T-helper 2 cell treated with Interferon-gamma antibody and Interleukin-4, amounts not matched to agents 5 μg/mL and 100 μg/mL, for 36 hours (primary cell): ENCODE results near the gene FLNC.

ENCODE experiments used
- DNase-seq: peaks from one replicate; pipeline ENCODE4 v3.0.0; 2021; ENCODE audit warnings: low spot score
- H3K27ac Mint-ChIP-seq: one replicate; pipeline ENCODE4 v1.8.0; 2021; ENCODE audit warnings: mild to moderate bottlenecking, mixed read lengths
- H3K27me3 Mint-ChIP-seq: one replicate; pipeline ENCODE4 v1.8.0; 2021; ENCODE audit warnings: low read depth, mixed read lengths
- H3K36me3 Mint-ChIP-seq: one replicate; pipeline ENCODE4 v1.8.0; 2021; ENCODE audit warnings: low read depth, mixed read lengths
- H3K4me1 Mint-ChIP-seq: one replicate; pipeline ENCODE4 v1.8.0; 2021; ENCODE audit warnings: low read depth, mixed read lengths
- H3K4me3 Mint-ChIP-seq: one replicate; pipeline ENCODE4 v1.8.0; 2022; ENCODE audit warnings: mild to moderate bottlenecking, moderate library complexity, mixed read lengths
- H3K9me3 Mint-ChIP-seq: one replicate; pipeline ENCODE4 v1.8.0; 2021; ENCODE audit warnings: mixed read lengths

FLNC gene

DNA sequence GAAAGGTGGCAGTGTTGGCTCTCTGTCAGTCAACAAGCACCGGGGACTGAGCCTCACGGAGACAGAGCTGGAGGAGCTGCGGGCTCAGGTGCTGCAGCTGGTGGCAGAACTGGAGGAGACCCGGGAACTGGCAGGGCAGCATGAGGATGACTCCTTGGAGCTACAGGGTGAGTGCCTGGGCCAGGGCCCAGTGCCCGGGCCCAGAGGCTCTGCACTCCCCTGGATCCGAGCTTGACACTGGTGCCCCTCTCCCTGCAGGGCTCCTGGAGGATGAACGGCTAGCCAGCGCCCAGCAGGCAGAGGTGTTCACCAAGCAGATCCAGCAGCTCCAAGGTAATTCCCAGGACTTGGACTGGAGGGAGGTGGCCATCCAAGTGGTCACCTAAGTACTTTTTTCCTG lies 35.8 kb upstream of the FLNC start:
- H3K36me3 Mint-ChIP-seq: no peaks in the 10 kb centered on the region
- H3K27me3 Mint-ChIP-seq: peaks cover 11% of the 10 kb centered on the region
- H3K27ac Mint-ChIP-seq: no peak overlapping the region
- no peak for DNase-seq
- no peak overlapping the region for H3K4me3 Mint-ChIP-seq
- no peaks in the 10 kb centered on the region for H3K9me3 Mint-ChIP-seq
- H3K4me1 Mint-ChIP-seq: peaks cover 6% of the 10 kb centered on the region

DNA sequence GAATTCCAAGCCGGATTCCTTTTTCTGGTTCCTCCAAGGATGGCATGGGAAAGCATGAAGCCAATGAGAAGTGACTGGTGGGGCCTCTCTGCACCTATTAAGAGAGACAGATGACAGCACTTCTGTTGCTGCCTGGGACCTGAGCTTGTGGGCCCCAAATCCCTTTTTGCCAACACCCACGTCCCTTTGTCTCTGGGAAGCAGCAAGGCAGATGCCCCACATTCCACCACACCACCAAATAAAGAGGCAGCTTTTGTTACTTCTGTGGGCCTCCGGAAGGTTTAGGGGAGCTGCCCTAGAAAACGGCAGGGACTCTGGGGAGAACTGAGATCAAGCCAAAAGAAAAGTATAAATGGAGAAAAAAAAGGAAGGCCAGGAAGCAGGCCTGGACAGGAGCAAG lies 35.1 kb upstream of the FLNC start:
- no peak overlapping the region for H3K4me3 Mint-ChIP-seq
- DNase-seq: no peak
- peaks cover 6% of the 10 kb centered on the region for H3K4me1 Mint-ChIP-seq
- no peaks in the 10 kb centered on the region for H3K9me3 Mint-ChIP-seq
- peaks cover 4% of the 10 kb centered on the region for H3K27me3 Mint-ChIP-seq
- H3K36me3 Mint-ChIP-seq: no peaks in the 10 kb centered on the region
- no peak overlapping the region for H3K27ac Mint-ChIP-seq

DNA sequence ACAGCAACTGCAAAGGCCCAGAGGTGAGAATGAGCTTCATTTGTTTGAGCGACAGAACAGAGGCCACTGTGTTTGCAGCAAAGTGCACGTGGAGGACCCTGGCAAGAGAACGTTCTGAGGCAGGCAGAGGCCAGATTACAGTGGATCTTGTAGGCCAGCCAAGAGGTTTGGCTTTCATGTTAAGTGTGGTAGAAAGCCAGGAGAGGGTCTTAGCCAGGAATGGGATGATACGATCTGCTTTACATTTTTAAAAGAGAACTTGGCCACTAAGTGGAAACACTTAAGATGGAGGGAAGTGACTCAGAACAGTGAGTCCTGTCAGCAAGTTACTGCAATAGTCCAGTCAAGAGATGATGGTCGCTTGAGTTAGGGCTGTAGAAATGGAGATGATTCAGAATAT lies 33.9 kb upstream of the FLNC start:
- Mint-ChIP-seq H3K27me3 (no peaks in the 10 kb centered on the region), H3K36me3 (no peaks in the 10 kb centered on the region), H3K9me3 (no peaks in the 10 kb centered on the region), H3K27ac (no peak overlapping the region), H3K4me3 (no peak overlapping the region), H3K4me1 (peaks cover 4% of the 10 kb centered on the region)
- no peak for DNase-seq

GRCh38 chr7:128799451-128799850 lies 30.8 kb upstream of the FLNC start:
- H3K36me3 Mint-ChIP-seq: no peaks in the 10 kb centered on the region
- H3K27ac Mint-ChIP-seq: no peak overlapping the region
- no peak for DNase-seq
- H3K9me3 Mint-ChIP-seq: no peaks in the 10 kb centered on the region
- no peaks in the 10 kb centered on the region for H3K27me3 Mint-ChIP-seq
- H3K4me1 Mint-ChIP-seq: no peaks in the 10 kb centered on the region
- H3K4me3 Mint-ChIP-seq: no peak overlapping the region

- Mint-ChIP-seq H3K27me3 (no peaks in the 10 kb centered on the region), H3K9me3 (no peaks in the 10 kb centered on the region), H3K4me1 (no peaks in the 10 kb centered on the region), H3K27ac (no peak overlapping the region), H3K4me3 (no peak overlapping the region), H3K36me3 (no peaks in the 10 kb centered on the region)
- no peak for DNase-seq
Observed at GRCh38 chr7:128800567-128800966, 29.6 kb upstream of the FLNC start.

GRCh38 chr7:128801003-128801402 lies 29.2 kb upstream of the FLNC start:
- H3K4me3 Mint-ChIP-seq: no peak overlapping the region
- no peaks in the 10 kb centered on the region for H3K36me3 Mint-ChIP-seq
- no peaks in the 10 kb centered on the region for H3K9me3 Mint-ChIP-seq
- no peaks in the 10 kb centered on the region for H3K27me3 Mint-ChIP-seq
- H3K27ac Mint-ChIP-seq: no peak overlapping the region
- no peak for DNase-seq
- H3K4me1 Mint-ChIP-seq: no peaks in the 10 kb centered on the region

- Mint-ChIP-seq H3K4me1 (no peaks in the 10 kb centered on the region), H3K4me3 (no peak overlapping the region), H3K27ac (no peak overlapping the region), H3K36me3 (no peaks in the 10 kb centered on the region), H3K27me3 (no peaks in the 10 kb centered on the region), H3K9me3 (no peaks in the 10 kb centered on the region)
- no peak for DNase-seq
Observed at GRCh38 chr7:128801667-128802418, 28.4 kb upstream of the FLNC start.

- Mint-ChIP-seq H3K4me3 (no peak overlapping the region), H3K27me3 (no peaks in the 10 kb centered on the region), H3K36me3 (no peaks in the 10 kb centered on the region), H3K4me1 (no peaks in the 10 kb centered on the region), H3K9me3 (no peaks in the 10 kb centered on the region), H3K27ac (no peak overlapping the region)
- no peak for DNase-seq
Observed at GRCh38 chr7:128804484-128804883, 25.7 kb upstream of the FLNC start.

DNA sequence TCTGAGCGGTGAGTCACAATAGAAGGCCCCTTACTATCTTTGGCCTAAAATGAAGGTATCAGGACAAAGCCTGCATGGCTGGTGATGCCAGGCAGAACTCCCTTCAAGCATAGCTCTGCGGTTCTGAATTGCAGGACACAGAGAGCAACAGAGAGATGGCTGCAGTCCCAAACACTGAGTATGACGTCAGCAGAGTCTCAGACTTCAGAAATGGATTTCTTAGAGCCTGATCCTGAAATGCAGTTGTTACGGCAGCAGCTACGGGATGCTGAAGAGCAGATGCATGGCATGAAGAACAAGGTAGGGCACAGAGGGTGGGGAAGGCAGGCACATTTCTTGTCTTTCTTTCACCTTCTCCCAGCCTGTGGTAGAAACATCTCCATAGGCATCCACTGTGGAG lies 25.0 kb upstream of the FLNC start:
- no peak overlapping the region for H3K27ac Mint-ChIP-seq
- no peaks in the 10 kb centered on the region for H3K27me3 Mint-ChIP-seq
- no peaks in the 10 kb centered on the region for H3K9me3 Mint-ChIP-seq
- no peaks in the 10 kb centered on the region for H3K36me3 Mint-ChIP-seq
- DNase-seq: no peak
- no peak overlapping the region for H3K4me3 Mint-ChIP-seq
- H3K4me1 Mint-ChIP-seq: no peaks in the 10 kb centered on the region

DNA sequence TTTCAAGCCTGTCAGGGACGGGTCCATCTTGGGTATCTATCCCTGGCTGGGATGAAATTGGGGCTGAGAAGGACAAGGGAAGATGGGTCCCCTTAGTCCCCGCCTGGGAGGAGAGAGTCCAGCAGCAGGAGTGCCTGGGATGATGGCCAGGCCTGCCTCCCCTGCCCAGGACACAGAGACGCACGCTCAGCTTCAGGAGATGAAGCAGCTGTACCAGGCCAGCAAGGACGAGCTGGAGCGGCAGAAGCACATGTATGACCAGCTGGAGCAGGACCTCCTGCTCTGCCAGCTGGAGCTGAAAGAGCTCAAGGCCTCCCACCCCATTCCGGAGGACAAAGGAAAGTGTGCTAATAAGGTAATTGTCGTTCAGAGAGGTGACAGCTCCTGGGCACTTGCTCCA lies 23.0 kb upstream of the FLNC start:
- H3K27me3 Mint-ChIP-seq: no peaks in the 10 kb centered on the region
- H3K4me3 Mint-ChIP-seq: no peak overlapping the region
- H3K27ac Mint-ChIP-seq: no peak overlapping the region
- H3K36me3 Mint-ChIP-seq: no peaks in the 10 kb centered on the region
- H3K9me3 Mint-ChIP-seq: no peaks in the 10 kb centered on the region
- no peaks in the 10 kb centered on the region for H3K4me1 Mint-ChIP-seq
- no peak for DNase-seq

GRCh38 chr7:128809363-128809762 lies 20.8 kb upstream of the FLNC start:
- H3K27me3 Mint-ChIP-seq: no peaks in the 10 kb centered on the region
- no peaks in the 10 kb centered on the region for H3K4me1 Mint-ChIP-seq
- no peak for DNase-seq
- no peaks in the 10 kb centered on the region for H3K9me3 Mint-ChIP-seq
- no peaks in the 10 kb centered on the region for H3K36me3 Mint-ChIP-seq
- H3K27ac Mint-ChIP-seq: no peak overlapping the region
- H3K4me3 Mint-ChIP-seq: no peak overlapping the region

- no peak overlapping the region for H3K4me3 Mint-ChIP-seq
Observed at GRCh38 chr7:128810473-128810872, 19.7 kb upstream of the FLNC start.

GRCh38 chr7:128810997-128811396 lies 19.2 kb upstream of the FLNC start:
- DNase-seq: no peak
- Mint-ChIP-seq H3K4me3 (no peak overlapping the region), H3K27ac (no peak overlapping the region), H3K27me3 (no peaks in the 10 kb centered on the region), H3K4me1 (no peaks in the 10 kb centered on the region), H3K9me3 (no peaks in the 10 kb centered on the region), H3K36me3 (no peaks in the 10 kb centered on the region)

More at GRCh38 chr7:128810473-128810872, 19.7 kb upstream of the FLNC start:
- no peak for DNase-seq
- Mint-ChIP-seq H3K36me3 (no peaks in the 10 kb centered on the region), H3K4me1 (no peaks in the 10 kb centered on the region), H3K27me3 (no peaks in the 10 kb centered on the region), H3K9me3 (no peaks in the 10 kb centered on the region), H3K27ac (no peak overlapping the region)

DNA sequence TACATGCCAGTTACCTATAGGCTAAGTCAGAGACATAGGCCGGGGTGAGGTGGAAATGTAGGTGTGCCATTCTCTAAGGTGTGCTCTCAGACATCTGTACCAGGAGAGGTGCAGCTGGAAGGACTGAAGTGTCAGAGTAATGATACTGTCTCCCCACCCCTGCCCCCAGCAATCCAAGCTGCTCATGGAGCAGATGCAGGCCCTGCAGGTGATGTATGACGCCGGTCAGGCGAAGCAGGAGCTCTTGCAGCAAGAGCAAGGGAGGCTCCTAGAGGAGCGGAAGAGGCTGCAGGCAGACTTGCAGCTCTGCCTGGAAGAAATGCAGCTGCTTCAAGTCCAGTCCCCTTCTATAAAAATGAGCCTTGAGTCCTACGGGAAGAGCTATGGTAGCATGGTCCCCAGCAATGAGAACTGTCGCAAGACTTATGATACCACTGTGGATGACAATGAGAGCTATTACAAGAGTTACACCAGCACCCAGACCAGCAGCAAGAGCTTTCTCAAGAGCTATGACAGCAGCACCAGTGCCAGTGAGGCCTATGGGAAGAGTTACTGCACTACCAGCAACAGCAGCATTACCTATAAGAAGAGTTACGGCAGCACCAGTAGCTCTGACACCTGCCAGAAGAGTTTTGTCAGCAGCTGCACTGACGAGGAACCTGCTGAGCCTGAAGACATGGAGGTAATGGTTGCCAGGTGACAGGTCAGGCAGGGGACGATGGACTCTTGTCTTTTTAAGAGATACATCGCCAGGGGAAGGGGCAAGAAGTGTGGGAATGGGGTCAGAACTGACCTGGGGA lies 18.4 kb upstream of the FLNC start:
- no peaks in the 10 kb centered on the region for H3K27me3 Mint-ChIP-seq
- H3K4me1 Mint-ChIP-seq: no peaks in the 10 kb centered on the region
- H3K27ac Mint-ChIP-seq: no peak overlapping the region
- no peak for DNase-seq
- no peaks in the 10 kb centered on the region for H3K9me3 Mint-ChIP-seq
- no peak overlapping the region for H3K4me3 Mint-ChIP-seq
- no peaks in the 10 kb centered on the region for H3K36me3 Mint-ChIP-seq
